Mucosa of rectum (tissue), 2 donors: ENCODE data around the gene METTL9.
A peak's percentile ranks its signal among the peaks of the same experiment; 100 is the strongest.
"Not testable (repeated sequence)": the region's sequence is repeated elsewhere in the genome, so short reads cannot be mapped to it uniquely, and the experiment has no call there.

Experiments
- H3K27ac ChIP-seq, 2 donors: one replicate each; pipeline ENCODE4 v1.7.0; 2013; ENCODE audit warnings: inconsistent platforms in 2 of 2, low read depth in 2 of 2, low read length in 2 of 2
- H3K27me3 ChIP-seq, 2 donors: one replicate each; pipeline ENCODE4 v1.7.0; 2013; ENCODE audit warnings: low read length in 2 of 2; ENCODE audit not compliant: control insufficient read depth in 2 of 2, insufficient read depth in 2 of 2
- H3K36me3 ChIP-seq, 2 donors: one replicate each; pipeline ENCODE4 v1.7.0; 2013; ENCODE audit warnings: low read length in 2 of 2; ENCODE audit not compliant: control insufficient read depth in 2 of 2, insufficient read depth in 2 of 2
- H3K4me1 ChIP-seq, 2 donors: one replicate each; pipeline ENCODE4 v1.7.0; 2013; ENCODE audit warnings: low read length in 2 of 2, mild to moderate bottlenecking in 1 of 2; ENCODE audit not compliant: control insufficient read depth in 2 of 2, insufficient read depth in 2 of 2
- H3K4me3 ChIP-seq, 2 donors: one replicate each; pipeline ENCODE4 v1.7.0; 2013; ENCODE audit warnings: low read length in 2 of 2
- H3K9ac ChIP-seq, 2 donors: one replicate each; pipeline ENCODE4 v1.7.0; 2013; ENCODE audit warnings: low read length in 2 of 2, low read depth in 1 of 2, mild to moderate bottlenecking in 1 of 2
- H3K9me3 ChIP-seq, 2 donors: one replicate each; pipeline ENCODE4 v1.7.0; 2013; ENCODE audit warnings: low read length in 2 of 2; ENCODE audit not compliant: control insufficient read depth in 2 of 2
- donor health status: healthy.
- donor health status: Normal muscosa, but diverticular disease.

Gene METTL9

DNA sequence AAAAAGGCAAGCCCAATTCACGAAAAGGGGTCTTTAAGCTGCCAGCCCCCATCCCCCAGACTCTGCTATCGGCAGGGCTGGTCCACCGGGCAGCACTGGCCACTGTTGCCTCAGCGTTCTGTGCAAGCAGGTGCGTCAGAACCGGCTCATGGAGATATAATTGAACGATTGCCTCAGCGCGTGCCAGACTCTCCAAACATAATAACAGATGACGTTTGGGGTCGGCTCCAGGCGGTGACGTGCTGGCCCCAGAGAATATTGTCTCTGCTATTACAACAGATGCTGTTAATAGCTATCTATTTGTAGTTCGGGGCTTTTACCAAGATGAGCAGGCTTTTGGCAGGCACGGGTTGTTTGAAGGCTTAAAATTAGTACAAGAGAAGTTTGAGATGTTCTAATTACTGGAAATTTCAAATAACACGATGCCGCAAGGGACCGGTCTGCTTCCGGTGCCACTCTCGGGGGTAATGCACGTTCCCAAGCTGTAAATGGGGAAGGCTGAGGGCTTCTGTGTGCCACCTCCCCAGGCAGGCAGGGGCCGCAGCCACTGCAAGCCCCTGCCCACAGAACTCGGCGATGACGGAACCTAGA lies 42.6 kb upstream of the METTL9 start:
- H3K27ac ChIP-seq: peak overlapping the region in 1 of 2 donors; percentile 4
- H3K36me3 ChIP-seq, H3K4me3 ChIP-seq, H3K4me1 ChIP-seq, H3K9ac ChIP-seq, H3K27me3 ChIP-seq, H3K9me3 ChIP-seq: not testable (repeated sequence)

GRCh38 chr16:21560462-21560861 lies 38.9 kb upstream of the METTL9 start:
- no peaks in the 10 kb centered on the region for H3K9me3 ChIP-seq
- no peak overlapping the region for H3K4me3 ChIP-seq
- peaks cover 0 to 5% of the 10 kb centered on the region in 2 donors for H3K27me3 ChIP-seq
- no peaks in the 10 kb centered on the region for H3K4me1 ChIP-seq
- H3K27ac ChIP-seq: no peak overlapping the region
- no peaks in the 10 kb centered on the region for H3K36me3 ChIP-seq
- H3K9ac ChIP-seq: no peak overlapping the region

- Histone ChIP-seq H3K27ac (no peak overlapping the region), H3K9ac (no peak overlapping the region), H3K36me3 (no peaks in the 10 kb centered on the region), H3K4me3 (no peak overlapping the region), H3K9me3 (no peaks in the 10 kb centered on the region), H3K27me3 (no peaks in the 10 kb centered on the region), H3K4me1 (no peaks in the 10 kb centered on the region)
These were observed 35.7 kb upstream of the METTL9 start for GRCh38 chr16:21563676-21564075.

- not testable (repeated sequence) for H3K27me3 ChIP-seq, H3K4me1 ChIP-seq, H3K27ac ChIP-seq, H3K9ac ChIP-seq, H3K9me3 ChIP-seq, H3K36me3 ChIP-seq, H3K4me3 ChIP-seq
These were observed 35.0 kb upstream of the METTL9 start for GRCh38 chr16:21564367-21564766.

- H3K9ac ChIP-seq: no peak overlapping the region
- H3K4me3 ChIP-seq: no peak overlapping the region
- no peak overlapping the region for H3K27ac ChIP-seq
- no peaks in the 10 kb centered on the region for H3K36me3 ChIP-seq
- no peaks in the 10 kb centered on the region for H3K27me3 ChIP-seq
- no peaks in the 10 kb centered on the region for H3K9me3 ChIP-seq
- H3K4me1 ChIP-seq: no peaks in the 10 kb centered on the region
These were observed 33.9 kb upstream of the METTL9 start for GRCh38 chr16:21565507-21565860.

DNA sequence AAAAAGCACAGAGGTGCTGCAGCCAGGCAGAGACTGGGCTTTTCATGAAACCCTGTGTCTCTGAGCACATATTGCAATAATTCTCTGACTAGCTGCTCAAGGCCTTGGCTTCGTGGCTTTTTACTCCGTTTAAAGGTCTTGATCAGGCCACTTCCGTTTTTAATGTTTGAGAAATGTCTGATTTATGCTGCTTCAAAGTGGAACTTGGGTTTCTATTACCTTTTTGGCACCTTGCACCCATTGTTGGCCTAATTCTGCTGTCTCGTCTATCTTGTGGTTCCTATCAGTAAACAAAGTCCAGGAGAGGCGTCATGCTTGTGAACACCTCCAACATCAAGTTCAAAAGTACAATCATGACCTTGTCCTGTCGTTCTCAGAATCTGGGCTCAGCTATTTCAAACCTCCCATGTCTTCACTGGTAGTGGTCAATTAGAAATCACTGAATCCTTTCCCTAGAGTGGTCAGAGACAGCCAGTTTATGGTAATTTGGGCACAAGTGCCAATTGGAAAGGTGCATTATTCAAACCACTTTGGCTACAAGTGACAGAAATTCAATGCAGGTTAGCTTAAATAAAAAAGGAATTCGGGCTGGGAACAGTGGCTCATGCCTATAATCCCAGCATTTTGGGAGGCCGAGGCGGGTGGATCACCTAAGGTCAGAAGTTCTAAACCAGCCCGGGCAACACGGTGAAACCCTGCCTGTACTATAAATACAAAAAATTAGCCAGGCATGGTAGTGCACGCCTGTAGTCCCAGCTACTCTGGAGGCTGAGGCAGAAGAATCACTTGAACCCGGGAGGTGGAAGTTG lies 33.3 kb upstream of the METTL9 start:
- Histone ChIP-seq H3K27me3 (no peaks in the 10 kb centered on the region), H3K9ac (no peak overlapping the region), H3K27ac (no peak overlapping the region), H3K9me3 (no peaks in the 10 kb centered on the region), H3K36me3 (no peaks in the 10 kb centered on the region), H3K4me1 (no peaks in the 10 kb centered on the region), H3K4me3 (no peak overlapping the region)

- no peak overlapping the region for H3K27ac ChIP-seq
- no peak overlapping the region for H3K4me3 ChIP-seq
- H3K9ac ChIP-seq: no peak overlapping the region
- H3K36me3 ChIP-seq: no peaks in the 10 kb centered on the region
- no peaks in the 10 kb centered on the region for H3K4me1 ChIP-seq
- H3K27me3 ChIP-seq: no peaks in the 10 kb centered on the region
- H3K9me3 ChIP-seq: no peaks in the 10 kb centered on the region
These were observed 32.4 kb upstream of the METTL9 start for GRCh38 chr16:21566891-21567414.

GRCh38 chr16:21567496-21567895 lies 31.9 kb upstream of the METTL9 start:
- H3K27ac ChIP-seq, H3K4me1 ChIP-seq, H3K9ac ChIP-seq, H3K36me3 ChIP-seq, H3K9me3 ChIP-seq, H3K4me3 ChIP-seq, H3K27me3 ChIP-seq: not testable (repeated sequence)

- Histone ChIP-seq H3K9ac (no peak overlapping the region), H3K36me3 (no peaks in the 10 kb centered on the region), H3K27ac (no peak overlapping the region), H3K9me3 (no peaks in the 10 kb centered on the region), H3K27me3 (no peaks in the 10 kb centered on the region), H3K4me1 (no peaks in the 10 kb centered on the region), H3K4me3 (no peak overlapping the region)
These were observed 30.7 kb upstream of the METTL9 start for GRCh38 chr16:21568502-21569189.

DNA sequence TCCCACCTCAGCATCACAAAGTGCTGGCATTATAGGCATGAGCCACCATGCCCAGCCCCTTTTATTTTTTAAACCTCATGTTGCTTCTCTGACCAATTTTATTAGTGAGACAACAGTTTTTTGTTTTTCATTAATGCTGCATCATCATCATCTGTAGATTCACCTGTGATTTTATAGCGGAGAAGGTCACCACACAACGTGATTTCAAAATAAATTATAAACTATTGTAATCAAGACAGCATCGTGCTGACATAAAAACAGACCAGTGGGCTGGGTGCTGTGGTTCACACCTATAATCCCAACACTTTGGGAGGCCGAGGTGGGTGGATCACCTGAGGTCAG lies 28.7 kb upstream of the METTL9 start:
- H3K27ac ChIP-seq: no peak overlapping the region
- H3K4me3 ChIP-seq: no peak overlapping the region
- no peaks in the 10 kb centered on the region for H3K9me3 ChIP-seq
- H3K27me3 ChIP-seq: no peaks in the 10 kb centered on the region
- H3K36me3 ChIP-seq: no peaks in the 10 kb centered on the region
- no peak overlapping the region for H3K9ac ChIP-seq
- H3K4me1 ChIP-seq: no peaks in the 10 kb centered on the region
